Measurements from ENCODE around the gene ZNF888.

ZNF888 gene

GRCh38 chr19:52898101-52898500 is 25.1 kb downstream of the ZNF888 start:
- H3K27ac ChIP-seq (ENCODE audit: low read depth, low read length): no peak overlapping the region
- H3K79me2 ChIP-seq (ENCODE audit: control insufficient read depth, low read length): peaks cover 39% of the 10 kb centered on the region
- H3K27me3 ChIP-seq (ENCODE audit: control insufficient read depth, low read length): no peaks in the 10 kb centered on the region
- no peaks in the 10 kb centered on the region for H3K9me2 ChIP-seq (replicated peaks; ENCODE audit: control insufficient read depth, low read length)
- H3K4me3 ChIP-seq (ENCODE audit: low read length): peak overlapping the region; percentile 89
- peaks cover 11% of the 10 kb centered on the region for H3K4me1 ChIP-seq (ENCODE audit: control insufficient read depth, low read length)
- TF ChIP-seq, protein P1, sequence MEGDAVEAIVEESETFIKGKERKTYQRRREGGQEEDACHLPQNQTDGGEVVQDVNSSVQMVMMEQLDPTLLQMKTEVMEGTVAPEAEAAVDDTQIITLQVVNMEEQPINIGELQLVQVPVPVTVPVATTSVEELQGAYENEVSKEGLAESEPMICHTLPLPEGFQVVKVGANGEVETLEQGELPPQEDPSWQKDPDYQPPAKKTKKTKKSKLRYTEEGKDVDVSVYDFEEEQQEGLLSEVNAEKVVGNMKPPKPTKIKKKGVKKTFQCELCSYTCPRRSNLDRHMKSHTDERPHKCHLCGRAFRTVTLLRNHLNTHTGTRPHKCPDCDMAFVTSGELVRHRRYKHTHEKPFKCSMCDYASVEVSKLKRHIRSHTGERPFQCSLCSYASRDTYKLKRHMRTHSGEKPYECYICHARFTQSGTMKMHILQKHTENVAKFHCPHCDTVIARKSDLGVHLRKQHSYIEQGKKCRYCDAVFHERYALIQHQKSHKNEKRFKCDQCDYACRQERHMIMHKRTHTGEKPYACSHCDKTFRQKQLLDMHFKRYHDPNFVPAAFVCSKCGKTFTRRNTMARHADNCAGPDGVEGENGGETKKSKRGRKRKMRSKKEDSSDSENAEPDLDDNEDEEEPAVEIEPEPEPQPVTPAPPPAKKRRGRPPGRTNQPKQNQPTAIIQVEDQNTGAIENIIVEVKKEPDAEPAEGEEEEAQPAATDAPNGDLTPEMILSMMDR (IDR thresholded peaks at IDR 0.05; ENCODE audit: low read depth, low read length, poor library complexity, severe bottlenecking): no peak
- TF ChIP-seq EZH2phosphoT487 (IDR thresholded peaks at IDR 0.05; ENCODE audit: borderline replicate concordance, low read length): no peak
- H3K36me3 ChIP-seq (ENCODE audit: control insufficient read depth, low read length): peaks cover 12% of the 10 kb centered on the region
- no peaks in the 10 kb centered on the region for H4K20me1 ChIP-seq (ENCODE audit: control insufficient read depth, insufficient read depth, low read depth, low read length)
- peak overlapping the region; percentile 84 for H3K4me2 ChIP-seq (ENCODE audit: low read length)
- no peaks in the 10 kb centered on the region for H3F3A ChIP-seq (ENCODE audit: control insufficient read depth, insufficient read depth)
- no peaks in the 10 kb centered on the region; the same call in 1 of the 2 replicates for H3K9me3 ChIP-seq (ENCODE audit: control insufficient read depth, insufficient read depth, low read length)

DNA sequence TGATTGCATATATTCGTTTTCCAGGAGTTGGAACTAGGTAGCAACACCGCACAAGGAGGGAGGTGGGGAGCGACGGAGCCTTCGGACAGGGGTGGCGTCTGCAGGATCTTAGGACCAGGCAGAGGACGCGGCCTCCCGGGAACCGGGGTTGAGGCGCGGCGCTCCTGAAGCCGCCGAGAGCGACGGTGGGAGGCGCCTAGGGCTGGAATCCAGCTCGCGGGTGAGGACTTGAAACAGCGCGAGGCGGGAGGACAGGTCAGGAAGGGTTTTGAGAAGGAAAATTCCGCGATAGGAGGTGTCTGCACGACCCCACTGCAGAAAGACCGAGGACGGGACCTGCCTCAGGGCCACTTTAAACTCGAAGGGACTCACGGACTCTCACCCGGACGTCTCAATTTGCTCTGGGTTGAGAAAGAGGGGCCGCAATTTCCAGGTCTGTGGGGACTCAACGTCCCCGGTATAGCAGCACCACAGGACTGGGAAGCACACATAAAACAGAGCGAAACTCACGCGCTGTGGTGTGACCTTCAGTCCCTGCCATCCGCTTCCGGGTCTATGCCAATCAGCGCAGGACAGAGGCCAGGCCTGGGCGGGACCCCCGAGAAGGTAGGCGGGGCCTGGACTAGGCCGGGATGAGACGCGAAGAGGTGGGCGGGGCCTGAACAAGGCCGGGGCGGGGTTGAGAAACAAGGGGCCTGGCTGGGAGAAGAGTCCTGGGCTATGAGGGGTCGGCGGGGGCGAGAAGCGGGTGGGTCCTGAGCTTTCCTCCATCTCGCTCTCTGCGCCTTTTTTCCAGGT is 25.9 kb downstream of the ZNF888 start, which contains the start of gene ZNF320:
Gene ZNF320, minus strand, starts transcription at position 498 of the 798 bp plus-strand sequence. CDS start 7,380 bp downstream, outside the sequence.
- Histone ChIP-seq H3K4me1 (ENCODE audit: control insufficient read depth, low read length) (peaks cover 11% of the 10 kb centered on the region), H3F3A (ENCODE audit: control insufficient read depth, insufficient read depth) (no peaks in the 10 kb centered on the region), H3K9me3 (ENCODE audit: control insufficient read depth, insufficient read depth, low read length) (no peaks in the 10 kb centered on the region; the same call in 1 of the 2 replicates), H3K79me2 (ENCODE audit: control insufficient read depth, low read length) (peaks cover 39% of the 10 kb centered on the region), H3K9me2 (replicated peaks; ENCODE audit: control insufficient read depth, low read length) (no peaks in the 10 kb centered on the region), H4K20me1 (ENCODE audit: control insufficient read depth, insufficient read depth, low read depth, low read length) (no peaks in the 10 kb centered on the region), H3K4me2 (ENCODE audit: low read length) (peak within 1 kb of the TSS; percentile 84), H3K27me3 (ENCODE audit: control insufficient read depth, low read length) (no peaks in the 10 kb centered on the region), H3K4me3 (ENCODE audit: low read length) (peak within 1 kb of the TSS; percentile 89), H3K27ac (ENCODE audit: low read depth, low read length) (peak within 1 kb of the TSS; percentile 66), H3K36me3 (ENCODE audit: control insufficient read depth, low read length) (peaks cover 12% of the 10 kb centered on the region)
- TF ChIP-seq, protein P1 (IDR thresholded peaks at IDR 0.05; ENCODE audit: low read depth, low read length, poor library complexity, severe bottlenecking): no peak
- no peak for TF ChIP-seq EZH2phosphoT487 (IDR thresholded peaks at IDR 0.05; ENCODE audit: borderline replicate concordance, low read length)

GRCh38 chr19:52896431-52897137 is 26.6 kb downstream of the ZNF888 start:
- H3K4me2 ChIP-seq (ENCODE audit: low read length): peak overlapping the region; percentile 84
- no peaks in the 10 kb centered on the region for H4K20me1 ChIP-seq (ENCODE audit: control insufficient read depth, insufficient read depth, low read depth, low read length)
- peak overlapping the region; percentile 66 for H3K27ac ChIP-seq (ENCODE audit: low read depth, low read length)
- H3F3A ChIP-seq (ENCODE audit: control insufficient read depth, insufficient read depth): no peaks in the 10 kb centered on the region
- H3K9me2 ChIP-seq (replicated peaks; ENCODE audit: control insufficient read depth, low read length): no peaks in the 10 kb centered on the region
- H3K4me3 ChIP-seq (ENCODE audit: low read length): peak overlapping the region; percentile 89
- no peaks in the 10 kb centered on the region for H3K27me3 ChIP-seq (ENCODE audit: control insufficient read depth, low read length)
- H3K36me3 ChIP-seq (ENCODE audit: control insufficient read depth, low read length): peaks cover 12% of the 10 kb centered on the region
- TF ChIP-seq, protein P1 (IDR thresholded peaks at IDR 0.05; ENCODE audit: low read depth, low read length, poor library complexity, severe bottlenecking): no peak
- TF ChIP-seq EZH2phosphoT487 (IDR thresholded peaks at IDR 0.05; ENCODE audit: borderline replicate concordance, low read length): no peak
- no peaks in the 10 kb centered on the region; the same call in 1 of the 2 replicates for H3K9me3 ChIP-seq (ENCODE audit: control insufficient read depth, insufficient read depth, low read length)
- H3K4me1 ChIP-seq (ENCODE audit: control insufficient read depth, low read length): peaks cover 11% of the 10 kb centered on the region
- peaks cover 39% of the 10 kb centered on the region for H3K79me2 ChIP-seq (ENCODE audit: control insufficient read depth, low read length)
